Measurements from ENCODE around the gene SFXN3. TPM values are rescaled to one million over a fixed set of nuclear protein-coding genes. Genes with fewer than 3 reads are reported as not detected.

The SFXN3 gene
- total RNA-seq, 1 donor from 2014 or later, result 81.0 TPM

DNA sequence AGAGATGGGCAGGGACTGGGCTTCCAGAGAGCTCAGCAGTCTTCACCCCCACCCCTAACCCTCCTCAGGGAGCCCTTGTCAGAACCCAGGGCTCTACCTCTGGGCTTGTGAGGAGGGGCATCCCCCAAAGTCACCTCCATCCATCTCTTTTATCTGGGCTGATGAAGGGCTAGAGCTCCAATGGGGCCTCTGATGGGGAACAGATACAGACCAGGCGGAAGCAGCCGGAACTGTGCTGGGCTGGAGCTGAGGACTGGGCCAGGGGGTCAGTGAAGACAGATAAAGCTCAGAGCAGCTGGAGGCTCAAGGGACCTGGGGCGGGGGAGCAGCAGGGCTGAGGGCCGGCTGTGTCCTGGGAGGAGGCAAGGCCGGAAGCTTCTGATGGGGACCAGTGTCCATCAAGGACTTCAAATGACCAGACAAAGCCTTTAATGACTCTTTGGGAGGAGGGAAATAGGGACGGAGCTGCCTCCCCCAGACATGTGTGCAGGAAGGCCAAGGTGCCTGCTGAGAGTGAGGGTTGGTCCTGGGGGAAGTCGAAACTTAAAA lies 40.9 kb downstream of the SFXN3 start:
- H3K4me1 Mint-ChIP-seq (ENCODE audit: unreplicated experiment), result no peaks in the 10 kb centered on the region
- TF ChIP-seq, protein P1, sequence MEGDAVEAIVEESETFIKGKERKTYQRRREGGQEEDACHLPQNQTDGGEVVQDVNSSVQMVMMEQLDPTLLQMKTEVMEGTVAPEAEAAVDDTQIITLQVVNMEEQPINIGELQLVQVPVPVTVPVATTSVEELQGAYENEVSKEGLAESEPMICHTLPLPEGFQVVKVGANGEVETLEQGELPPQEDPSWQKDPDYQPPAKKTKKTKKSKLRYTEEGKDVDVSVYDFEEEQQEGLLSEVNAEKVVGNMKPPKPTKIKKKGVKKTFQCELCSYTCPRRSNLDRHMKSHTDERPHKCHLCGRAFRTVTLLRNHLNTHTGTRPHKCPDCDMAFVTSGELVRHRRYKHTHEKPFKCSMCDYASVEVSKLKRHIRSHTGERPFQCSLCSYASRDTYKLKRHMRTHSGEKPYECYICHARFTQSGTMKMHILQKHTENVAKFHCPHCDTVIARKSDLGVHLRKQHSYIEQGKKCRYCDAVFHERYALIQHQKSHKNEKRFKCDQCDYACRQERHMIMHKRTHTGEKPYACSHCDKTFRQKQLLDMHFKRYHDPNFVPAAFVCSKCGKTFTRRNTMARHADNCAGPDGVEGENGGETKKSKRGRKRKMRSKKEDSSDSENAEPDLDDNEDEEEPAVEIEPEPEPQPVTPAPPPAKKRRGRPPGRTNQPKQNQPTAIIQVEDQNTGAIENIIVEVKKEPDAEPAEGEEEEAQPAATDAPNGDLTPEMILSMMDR (IDR thresholded peaks at IDR 0.05), result no peak
- H3K27me3 Mint-ChIP-seq (ENCODE audit: unreplicated experiment), result peaks cover 36% of the 10 kb centered on the region
- no peak for DNase-seq (ENCODE audit: extremely low spot score, unreplicated experiment)
- H3K27ac Mint-ChIP-seq (ENCODE audit: unreplicated experiment), result no peak overlapping the region
- no peaks in the 10 kb centered on the region for H3K9me3 Mint-ChIP-seq (ENCODE audit: unreplicated experiment)
- H3K36me3 Mint-ChIP-seq (ENCODE audit: unreplicated experiment), result no peaks in the 10 kb centered on the region
- no peak overlapping the region for H3K4me3 Mint-ChIP-seq (ENCODE audit: unreplicated experiment)

DNA sequence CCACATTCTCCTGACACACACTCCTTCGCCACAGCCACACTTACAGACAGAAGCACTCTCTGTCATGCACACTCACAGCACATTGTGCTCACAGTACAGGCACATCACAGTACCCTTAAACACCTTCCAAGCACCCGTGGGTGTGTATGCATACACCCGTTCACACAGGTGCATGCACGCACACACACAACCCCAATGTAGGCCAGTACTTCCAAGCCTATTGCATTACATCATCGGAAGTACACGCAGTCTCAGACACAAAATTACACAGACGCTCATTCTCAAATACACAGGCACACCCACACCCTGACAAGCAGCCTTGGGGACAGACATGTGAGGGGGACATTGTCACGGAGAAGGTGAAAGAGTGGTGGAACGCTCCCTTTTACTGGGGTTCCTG lies 41.9 kb downstream of the SFXN3 start:
- TF ChIP-seq, protein P1 (IDR thresholded peaks at IDR 0.05), result no peak
- Mint-ChIP-seq H3K36me3 (ENCODE audit: unreplicated experiment) (no peaks in the 10 kb centered on the region), H3K9me3 (ENCODE audit: unreplicated experiment) (no peaks in the 10 kb centered on the region), H3K4me1 (ENCODE audit: unreplicated experiment) (no peaks in the 10 kb centered on the region), H3K27me3 (ENCODE audit: unreplicated experiment) (peaks cover 36% of the 10 kb centered on the region), H3K4me3 (ENCODE audit: unreplicated experiment) (no peak overlapping the region), H3K27ac (ENCODE audit: unreplicated experiment) (no peak overlapping the region)
- DNase-seq (ENCODE audit: extremely low spot score, unreplicated experiment), result no peak

DNA sequence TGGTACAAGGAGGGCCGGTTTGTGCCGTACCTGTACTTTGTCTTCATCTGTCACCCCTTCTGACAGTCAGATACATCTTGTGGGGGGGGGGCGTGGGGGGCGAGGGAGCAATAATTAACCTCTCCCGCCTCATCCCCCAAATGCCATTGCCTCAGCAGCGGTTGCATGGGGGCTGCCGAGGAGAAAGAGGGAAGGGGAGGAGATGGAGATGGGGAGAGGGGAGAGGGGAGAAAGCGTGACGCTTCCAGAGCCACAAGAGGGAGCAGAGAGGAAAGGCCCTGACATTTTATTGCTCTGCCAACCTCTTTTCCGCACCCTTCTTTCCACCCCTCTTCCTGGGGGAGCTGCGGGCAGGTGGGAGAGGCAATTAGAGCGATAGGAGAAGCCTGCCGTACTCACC lies 42.6 kb downstream of the SFXN3 start:
- Mint-ChIP-seq H3K27me3 (ENCODE audit: unreplicated experiment) (peaks cover 40% of the 10 kb centered on the region), H3K27ac (ENCODE audit: unreplicated experiment) (no peak overlapping the region), H3K9me3 (ENCODE audit: unreplicated experiment) (no peaks in the 10 kb centered on the region), H3K36me3 (ENCODE audit: unreplicated experiment) (no peaks in the 10 kb centered on the region), H3K4me3 (ENCODE audit: unreplicated experiment) (no peak overlapping the region), H3K4me1 (ENCODE audit: unreplicated experiment) (no peaks in the 10 kb centered on the region)
- no peak for DNase-seq (ENCODE audit: extremely low spot score, unreplicated experiment)
- TF ChIP-seq, protein P1 (IDR thresholded peaks at IDR 0.05), result no peak

DNA sequence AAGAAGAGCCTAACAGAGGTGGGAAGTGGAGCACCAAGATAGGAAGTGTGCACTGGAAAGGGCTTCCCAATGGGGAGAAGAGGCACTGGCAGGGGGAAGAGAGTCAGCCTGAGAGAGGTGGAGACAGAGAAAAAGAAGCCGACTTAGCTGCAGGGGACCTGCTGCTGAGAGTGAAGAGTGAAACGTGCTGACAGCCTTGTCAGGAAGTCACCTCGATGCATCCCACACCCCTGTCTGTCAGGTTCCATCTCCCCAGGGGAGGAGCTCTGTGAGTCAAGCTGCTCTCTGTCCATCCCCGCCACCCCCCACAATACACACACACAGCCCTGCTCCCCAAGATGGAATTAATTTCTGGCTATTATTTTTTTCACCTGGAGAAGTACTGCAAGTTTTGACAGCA lies 44.7 kb downstream of the SFXN3 start:
- TF ChIP-seq, protein P1 (IDR thresholded peaks at IDR 0.05), result no peak
- no peak for DNase-seq (ENCODE audit: extremely low spot score, unreplicated experiment)
- H3K4me1 Mint-ChIP-seq (ENCODE audit: unreplicated experiment), result no peaks in the 10 kb centered on the region
- H3K27ac Mint-ChIP-seq (ENCODE audit: unreplicated experiment), result no peak overlapping the region
- no peak overlapping the region for H3K4me3 Mint-ChIP-seq (ENCODE audit: unreplicated experiment)
- H3K27me3 Mint-ChIP-seq (ENCODE audit: unreplicated experiment), result peaks cover 44% of the 10 kb centered on the region
- H3K36me3 Mint-ChIP-seq (ENCODE audit: unreplicated experiment), result no peaks in the 10 kb centered on the region
- H3K9me3 Mint-ChIP-seq (ENCODE audit: unreplicated experiment), result no peaks in the 10 kb centered on the region

DNA sequence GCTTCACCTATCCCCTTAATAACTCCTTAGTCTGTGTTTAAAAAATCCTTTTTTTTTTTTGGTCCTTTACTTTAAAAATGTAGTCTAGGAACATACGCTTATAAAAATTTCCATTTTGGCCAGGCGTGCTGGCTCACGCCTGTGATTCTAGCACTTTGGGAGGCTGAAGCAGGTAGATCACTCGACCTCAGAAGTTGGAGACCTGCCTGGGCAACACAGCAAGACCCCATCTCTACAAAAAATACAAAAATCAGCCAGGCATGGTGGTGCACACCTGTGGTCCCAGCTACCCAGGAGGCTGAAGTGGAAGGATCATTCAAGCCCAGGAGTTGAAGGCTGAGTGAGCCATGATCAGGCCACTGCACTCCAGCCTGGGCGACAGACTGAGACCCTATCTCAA lies 45.6 kb downstream of the SFXN3 start:
- H3K4me3 Mint-ChIP-seq (ENCODE audit: unreplicated experiment), result no peak overlapping the region
- no peak overlapping the region for H3K27ac Mint-ChIP-seq (ENCODE audit: unreplicated experiment)
- no peaks in the 10 kb centered on the region for H3K9me3 Mint-ChIP-seq (ENCODE audit: unreplicated experiment)
- no peaks in the 10 kb centered on the region for H3K36me3 Mint-ChIP-seq (ENCODE audit: unreplicated experiment)
- no peak for DNase-seq (ENCODE audit: extremely low spot score, unreplicated experiment)
- TF ChIP-seq, protein P1 (IDR thresholded peaks at IDR 0.05), result no peak
- H3K27me3 Mint-ChIP-seq (ENCODE audit: unreplicated experiment), result peaks cover 50% of the 10 kb centered on the region
- H3K4me1 Mint-ChIP-seq (ENCODE audit: unreplicated experiment), result no peaks in the 10 kb centered on the region

Measured in osteocyte (in vitro differentiated cells).